ENCODE measurements around the gene KCNC3. TPM values are rescaled to one million over a fixed set of nuclear protein-coding genes. Genes with fewer than 3 reads are reported as not detected.

The KCNC3 gene
- total and polyA plus RNA-seq, 2 experiments from 2014 or later: 1.3 to 3.4 TPM

DNA sequence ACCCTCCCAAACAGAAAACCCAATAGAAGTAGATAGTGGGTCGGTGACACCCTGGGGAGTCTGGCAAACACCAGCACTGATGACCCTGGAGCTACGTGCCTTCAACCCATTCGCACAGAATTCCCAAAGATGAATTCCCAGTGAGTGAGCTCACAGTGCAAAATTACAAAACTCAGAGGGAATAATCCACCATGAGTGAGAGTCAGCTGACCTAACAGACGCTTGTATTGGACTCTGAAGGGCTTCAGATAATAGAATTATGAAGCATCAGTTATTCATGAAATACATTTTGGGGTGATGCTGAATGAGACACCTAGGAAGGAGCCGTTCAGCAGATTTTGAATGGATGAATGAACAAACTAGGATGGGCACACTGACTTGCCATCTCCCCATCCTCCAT is 40.2 kb downstream of the KCNC3 start:
- H2AFZ ChIP-seq: no peak overlapping the region
- H3K4me2 ChIP-seq: no peak overlapping the region
- Mint-ChIP-seq H3K4me3 (no peak overlapping the region), H3K27ac (no peak overlapping the region), H3K4me1 (no peaks in the 10 kb centered on the region), H3K36me3 (ENCODE audit: low read depth) (peaks cover 40% of the 10 kb centered on the region), H3K27me3 (ENCODE audit: insufficient read depth, low read depth, poor library complexity) (peaks cover 18% of the 10 kb centered on the region), H3K9me3 (peaks cover 98% of the 10 kb centered on the region)
- peaks cover 8% of the 10 kb centered on the region for H3K36me3 ChIP-seq (ENCODE audit: insufficient read depth)
- TF ChIP-seq EZH2phosphoT487 (IDR thresholded peaks at IDR 0.05; ENCODE audit: unreplicated experiment) (no peak), ZNF114 (CRISPR knock-in tag; IDR thresholded peaks at IDR 0.05) (no peak), CREB1 (CRISPR knock-in tag; IDR thresholded peaks at IDR 0.05; ENCODE audit: low read depth) (no peak), JUNB (IDR thresholded peaks at IDR 0.05; ENCODE audit: unreplicated experiment) (no peak), NANOG (IDR thresholded peaks at IDR 0.05; ENCODE audit: borderline replicate concordance) (no peak), EZH2 (IDR thresholded peaks at IDR 0.05; ENCODE audit: low read depth, unreplicated experiment) (no peak), ZNF331 (CRISPR knock-in tag; IDR thresholded peaks at IDR 0.05; ENCODE audit: low read depth) (no peak), STAT1 (IDR thresholded peaks at IDR 0.05; ENCODE audit: unreplicated experiment) (no peak), POLR2AphosphoS5 (IDR thresholded peaks at IDR 0.05; ENCODE audit: low read depth) (no peak)
- TF ChIP-seq, protein P1, sequence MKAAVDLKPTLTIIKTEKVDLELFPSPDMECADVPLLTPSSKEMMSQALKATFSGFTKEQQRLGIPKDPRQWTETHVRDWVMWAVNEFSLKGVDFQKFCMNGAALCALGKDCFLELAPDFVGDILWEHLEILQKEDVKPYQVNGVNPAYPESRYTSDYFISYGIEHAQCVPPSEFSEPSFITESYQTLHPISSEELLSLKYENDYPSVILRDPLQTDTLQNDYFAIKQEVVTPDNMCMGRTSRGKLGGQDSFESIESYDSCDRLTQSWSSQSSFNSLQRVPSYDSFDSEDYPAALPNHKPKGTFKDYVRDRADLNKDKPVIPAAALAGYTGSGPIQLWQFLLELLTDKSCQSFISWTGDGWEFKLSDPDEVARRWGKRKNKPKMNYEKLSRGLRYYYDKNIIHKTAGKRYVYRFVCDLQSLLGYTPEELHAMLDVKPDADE (IDR thresholded peaks at IDR 0.05): no peak
- TF ChIP-seq, protein P2, sequence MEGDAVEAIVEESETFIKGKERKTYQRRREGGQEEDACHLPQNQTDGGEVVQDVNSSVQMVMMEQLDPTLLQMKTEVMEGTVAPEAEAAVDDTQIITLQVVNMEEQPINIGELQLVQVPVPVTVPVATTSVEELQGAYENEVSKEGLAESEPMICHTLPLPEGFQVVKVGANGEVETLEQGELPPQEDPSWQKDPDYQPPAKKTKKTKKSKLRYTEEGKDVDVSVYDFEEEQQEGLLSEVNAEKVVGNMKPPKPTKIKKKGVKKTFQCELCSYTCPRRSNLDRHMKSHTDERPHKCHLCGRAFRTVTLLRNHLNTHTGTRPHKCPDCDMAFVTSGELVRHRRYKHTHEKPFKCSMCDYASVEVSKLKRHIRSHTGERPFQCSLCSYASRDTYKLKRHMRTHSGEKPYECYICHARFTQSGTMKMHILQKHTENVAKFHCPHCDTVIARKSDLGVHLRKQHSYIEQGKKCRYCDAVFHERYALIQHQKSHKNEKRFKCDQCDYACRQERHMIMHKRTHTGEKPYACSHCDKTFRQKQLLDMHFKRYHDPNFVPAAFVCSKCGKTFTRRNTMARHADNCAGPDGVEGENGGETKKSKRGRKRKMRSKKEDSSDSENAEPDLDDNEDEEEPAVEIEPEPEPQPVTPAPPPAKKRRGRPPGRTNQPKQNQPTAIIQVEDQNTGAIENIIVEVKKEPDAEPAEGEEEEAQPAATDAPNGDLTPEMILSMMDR (conservative IDR thresholded peaks at IDR 0.05; ENCODE audit: low read depth in 2 of 2): no peak
- TF ChIP-seq, protein P3, sequence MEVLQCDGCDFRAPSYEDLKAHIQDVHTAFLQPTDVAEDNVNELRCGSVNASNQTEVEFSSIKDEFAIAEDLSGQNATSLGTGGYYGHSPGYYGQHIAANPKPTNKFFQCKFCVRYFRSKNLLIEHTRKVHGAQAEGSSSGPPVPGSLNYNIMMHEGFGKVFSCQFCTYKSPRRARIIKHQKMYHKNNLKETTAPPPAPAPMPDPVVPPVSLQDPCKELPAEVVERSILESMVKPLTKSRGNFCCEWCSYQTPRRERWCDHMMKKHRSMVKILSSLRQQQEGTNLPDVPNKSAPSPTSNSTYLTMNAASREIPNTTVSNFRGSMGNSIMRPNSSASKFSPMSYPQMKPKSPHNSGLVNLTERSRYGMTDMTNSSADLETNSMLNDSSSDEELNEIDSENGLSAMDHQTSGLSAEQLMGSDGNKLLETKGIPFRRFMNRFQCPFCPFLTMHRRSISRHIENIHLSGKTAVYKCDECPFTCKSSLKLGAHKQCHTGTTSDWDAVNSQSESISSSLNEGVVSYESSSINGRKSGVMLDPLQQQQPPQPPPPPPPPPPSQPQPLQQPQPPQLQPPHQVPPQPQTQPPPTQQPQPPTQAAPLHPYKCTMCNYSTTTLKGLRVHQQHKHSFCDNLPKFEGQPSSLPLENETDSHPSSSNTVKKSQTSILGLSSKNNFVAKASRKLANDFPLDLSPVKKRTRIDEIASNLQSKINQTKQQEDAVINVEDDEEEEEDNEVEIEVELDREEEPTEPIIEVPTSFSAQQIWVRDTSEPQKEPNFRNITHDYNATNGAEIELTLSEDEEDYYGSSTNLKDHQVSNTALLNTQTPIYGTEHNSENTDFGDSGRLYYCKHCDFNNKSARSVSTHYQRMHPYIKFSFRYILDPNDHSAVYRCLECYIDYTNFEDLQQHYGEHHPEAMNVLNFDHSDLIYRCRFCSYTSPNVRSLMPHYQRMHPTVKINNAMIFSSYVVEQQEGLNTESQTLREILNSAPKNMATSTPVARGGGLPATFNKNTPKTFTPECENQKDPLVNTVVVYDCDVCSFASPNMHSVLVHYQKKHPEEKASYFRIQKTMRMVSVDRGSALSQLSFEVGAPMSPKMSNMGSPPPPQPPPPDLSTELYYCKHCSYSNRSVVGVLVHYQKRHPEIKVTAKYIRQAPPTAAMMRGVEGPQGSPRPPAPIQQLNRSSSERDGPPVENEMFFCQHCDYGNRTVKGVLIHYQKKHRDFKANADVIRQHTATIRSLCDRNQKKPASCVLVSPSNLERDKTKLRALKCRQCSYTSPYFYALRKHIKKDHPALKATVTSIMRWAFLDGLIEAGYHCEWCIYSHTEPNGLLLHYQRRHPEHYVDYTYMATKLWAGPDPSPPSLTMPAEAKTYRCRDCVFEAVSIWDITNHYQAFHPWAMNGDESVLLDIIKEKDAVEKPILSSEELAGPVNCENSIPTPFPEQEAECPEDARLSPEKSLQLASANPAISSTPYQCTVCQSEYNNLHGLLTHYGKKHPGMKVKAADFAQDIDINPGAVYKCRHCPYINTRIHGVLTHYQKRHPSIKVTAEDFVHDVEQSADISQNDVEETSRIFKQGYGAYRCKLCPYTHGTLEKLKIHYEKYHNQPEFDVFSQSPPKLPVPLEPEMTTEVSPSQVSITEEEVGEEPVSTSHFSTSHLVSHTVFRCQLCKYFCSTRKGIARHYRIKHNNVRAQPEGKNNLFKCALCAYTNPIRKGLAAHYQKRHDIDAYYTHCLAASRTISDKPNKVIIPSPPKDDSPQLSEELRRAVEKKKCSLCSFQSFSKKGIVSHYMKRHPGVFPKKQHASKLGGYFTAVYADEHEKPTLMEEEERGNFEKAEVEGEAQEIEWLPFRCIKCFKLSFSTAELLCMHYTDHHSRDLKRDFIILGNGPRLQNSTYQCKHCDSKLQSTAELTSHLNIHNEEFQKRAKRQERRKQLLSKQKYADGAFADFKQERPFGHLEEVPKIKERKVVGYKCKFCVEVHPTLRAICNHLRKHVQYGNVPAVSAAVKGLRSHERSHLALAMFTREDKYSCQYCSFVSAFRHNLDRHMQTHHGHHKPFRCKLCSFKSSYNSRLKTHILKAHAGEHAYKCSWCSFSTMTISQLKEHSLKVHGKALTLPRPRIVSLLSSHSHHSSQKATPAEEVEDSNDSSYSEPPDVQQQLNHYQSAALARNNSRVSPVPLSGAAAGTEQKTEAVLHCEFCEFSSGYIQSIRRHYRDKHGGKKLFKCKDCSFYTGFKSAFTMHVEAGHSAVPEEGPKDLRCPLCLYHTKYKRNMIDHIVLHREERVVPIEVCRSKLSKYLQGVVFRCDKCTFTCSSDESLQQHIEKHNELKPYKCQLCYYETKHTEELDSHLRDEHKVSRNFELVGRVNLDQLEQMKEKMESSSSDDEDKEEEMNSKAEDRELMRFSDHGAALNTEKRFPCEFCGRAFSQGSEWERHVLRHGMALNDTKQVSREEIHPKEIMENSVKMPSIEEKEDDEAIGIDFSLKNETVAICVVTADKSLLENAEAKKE (CRISPR knock-in tag; IDR thresholded peaks at IDR 0.05): no peak
- TF ChIP-seq, protein P4, sequence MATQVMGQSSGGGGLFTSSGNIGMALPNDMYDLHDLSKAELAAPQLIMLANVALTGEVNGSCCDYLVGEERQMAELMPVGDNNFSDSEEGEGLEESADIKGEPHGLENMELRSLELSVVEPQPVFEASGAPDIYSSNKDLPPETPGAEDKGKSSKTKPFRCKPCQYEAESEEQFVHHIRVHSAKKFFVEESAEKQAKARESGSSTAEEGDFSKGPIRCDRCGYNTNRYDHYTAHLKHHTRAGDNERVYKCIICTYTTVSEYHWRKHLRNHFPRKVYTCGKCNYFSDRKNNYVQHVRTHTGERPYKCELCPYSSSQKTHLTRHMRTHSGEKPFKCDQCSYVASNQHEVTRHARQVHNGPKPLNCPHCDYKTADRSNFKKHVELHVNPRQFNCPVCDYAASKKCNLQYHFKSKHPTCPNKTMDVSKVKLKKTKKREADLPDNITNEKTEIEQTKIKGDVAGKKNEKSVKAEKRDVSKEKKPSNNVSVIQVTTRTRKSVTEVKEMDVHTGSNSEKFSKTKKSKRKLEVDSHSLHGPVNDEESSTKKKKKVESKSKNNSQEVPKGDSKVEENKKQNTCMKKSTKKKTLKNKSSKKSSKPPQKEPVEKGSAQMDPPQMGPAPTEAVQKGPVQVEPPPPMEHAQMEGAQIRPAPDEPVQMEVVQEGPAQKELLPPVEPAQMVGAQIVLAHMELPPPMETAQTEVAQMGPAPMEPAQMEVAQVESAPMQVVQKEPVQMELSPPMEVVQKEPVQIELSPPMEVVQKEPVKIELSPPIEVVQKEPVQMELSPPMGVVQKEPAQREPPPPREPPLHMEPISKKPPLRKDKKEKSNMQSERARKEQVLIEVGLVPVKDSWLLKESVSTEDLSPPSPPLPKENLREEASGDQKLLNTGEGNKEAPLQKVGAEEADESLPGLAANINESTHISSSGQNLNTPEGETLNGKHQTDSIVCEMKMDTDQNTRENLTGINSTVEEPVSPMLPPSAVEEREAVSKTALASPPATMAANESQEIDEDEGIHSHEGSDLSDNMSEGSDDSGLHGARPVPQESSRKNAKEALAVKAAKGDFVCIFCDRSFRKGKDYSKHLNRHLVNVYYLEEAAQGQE (IDR thresholded peaks at IDR 0.05; ENCODE audit: unreplicated experiment): no peak
- no peak for DNase-seq (ENCODE audit: low spot score)
- peaks cover 3% of the 10 kb centered on the region for H3K4me1 ChIP-seq (ENCODE audit: insufficient read depth)
- ATAC-seq: no peak
- no peaks in the 10 kb centered on the region for H4K20me1 ChIP-seq (replicated peaks; ENCODE audit: insufficient read depth)
- H3K79me2 ChIP-seq (replicated peaks; ENCODE audit: insufficient read depth): no peaks in the 10 kb centered on the region
- no peak overlapping the region for H3K27ac ChIP-seq (ENCODE audit: low read depth)
- H3F3A ChIP-seq (replicated peaks; ENCODE audit: low read depth): peaks cover 4% of the 10 kb centered on the region; the same call in 1 of the 2 replicates
- H3K27me3 ChIP-seq (ENCODE audit: insufficient read depth): no peaks in the 10 kb centered on the region
- H3K9me2 ChIP-seq (ENCODE audit: insufficient read depth): no peaks in the 10 kb centered on the region
- no peak overlapping the region for H3K4me3 ChIP-seq
